ENCODE data around the gene USP12. TPM values are rescaled to one million over a fixed set of nuclear protein-coding genes. Genes with fewer than 3 reads are reported as not detected.

Gene USP12
- total RNA-seq, 2 experiments from 2014 or later: 9.9 to 27.6 TPM

GRCh38 chr13:27130979-27131623 lies 40.5 kb downstream of the USP12 start:
- H2AFZ ChIP-seq (ENCODE audit: low read length): no peak overlapping the region
- H3K9me2 ChIP-seq (ENCODE audit: insufficient read depth, low read length): no peaks in the 10 kb centered on the region
- peaks cover 48% of the 10 kb centered on the region for H3K79me2 ChIP-seq (ENCODE audit: insufficient read depth, low read depth, low read length)
- no peak overlapping the region for H3K4me2 ChIP-seq (ENCODE audit: low read length)
- no peaks in the 10 kb centered on the region for H3K4me1 ChIP-seq (ENCODE audit: insufficient read depth, low read length, poor library complexity, severe bottlenecking)
- H3K27ac ChIP-seq (ENCODE audit: low read depth, low read length, poor library complexity, severe bottlenecking): no peak overlapping the region
- H3K4me3 ChIP-seq (ENCODE audit: low read depth, low read length, poor library complexity, severe bottlenecking): no peak overlapping the region
- no peaks in the 10 kb centered on the region; the same call in 1 of the 2 replicates for H4K20me1 ChIP-seq (ENCODE audit: insufficient read depth, low read length)
- CTCF ChIA-PET (ENCODE audit: unreplicated experiment): no interaction called here
- TF ChIP-seq, protein P1, sequence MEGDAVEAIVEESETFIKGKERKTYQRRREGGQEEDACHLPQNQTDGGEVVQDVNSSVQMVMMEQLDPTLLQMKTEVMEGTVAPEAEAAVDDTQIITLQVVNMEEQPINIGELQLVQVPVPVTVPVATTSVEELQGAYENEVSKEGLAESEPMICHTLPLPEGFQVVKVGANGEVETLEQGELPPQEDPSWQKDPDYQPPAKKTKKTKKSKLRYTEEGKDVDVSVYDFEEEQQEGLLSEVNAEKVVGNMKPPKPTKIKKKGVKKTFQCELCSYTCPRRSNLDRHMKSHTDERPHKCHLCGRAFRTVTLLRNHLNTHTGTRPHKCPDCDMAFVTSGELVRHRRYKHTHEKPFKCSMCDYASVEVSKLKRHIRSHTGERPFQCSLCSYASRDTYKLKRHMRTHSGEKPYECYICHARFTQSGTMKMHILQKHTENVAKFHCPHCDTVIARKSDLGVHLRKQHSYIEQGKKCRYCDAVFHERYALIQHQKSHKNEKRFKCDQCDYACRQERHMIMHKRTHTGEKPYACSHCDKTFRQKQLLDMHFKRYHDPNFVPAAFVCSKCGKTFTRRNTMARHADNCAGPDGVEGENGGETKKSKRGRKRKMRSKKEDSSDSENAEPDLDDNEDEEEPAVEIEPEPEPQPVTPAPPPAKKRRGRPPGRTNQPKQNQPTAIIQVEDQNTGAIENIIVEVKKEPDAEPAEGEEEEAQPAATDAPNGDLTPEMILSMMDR (conservative IDR thresholded peaks at IDR 0.05; ENCODE audit: low read length): no peak
- TF ChIP-seq EZH2phosphoT487 (IDR thresholded peaks at IDR 0.05; ENCODE audit: borderline replicate concordance, low read depth, low read length): no peak
- no peak for DNase-seq (ENCODE audit: low spot score)
- intact Hi-C loops (cut with micrococcal nuclease; ENCODE audit: unreplicated experiment): no loop called here
- POLR2A ChIA-PET: interaction anchor here (0.7 to 1.6 kb wide), 4 partner anchors 9 to 901 kb away, joined by 3 to 8 read pairs (median 4); partner anchors contain the start of gene RPL21
- H3K9me3 ChIP-seq (ENCODE audit: low read length): peaks cover 27% of the 10 kb centered on the region
- no TSS peak for BruUV-seq (replicated peaks)
- H3K36me3 ChIP-seq (ENCODE audit: insufficient read depth, low read length): peaks cover 12% of the 10 kb centered on the region

DNA sequence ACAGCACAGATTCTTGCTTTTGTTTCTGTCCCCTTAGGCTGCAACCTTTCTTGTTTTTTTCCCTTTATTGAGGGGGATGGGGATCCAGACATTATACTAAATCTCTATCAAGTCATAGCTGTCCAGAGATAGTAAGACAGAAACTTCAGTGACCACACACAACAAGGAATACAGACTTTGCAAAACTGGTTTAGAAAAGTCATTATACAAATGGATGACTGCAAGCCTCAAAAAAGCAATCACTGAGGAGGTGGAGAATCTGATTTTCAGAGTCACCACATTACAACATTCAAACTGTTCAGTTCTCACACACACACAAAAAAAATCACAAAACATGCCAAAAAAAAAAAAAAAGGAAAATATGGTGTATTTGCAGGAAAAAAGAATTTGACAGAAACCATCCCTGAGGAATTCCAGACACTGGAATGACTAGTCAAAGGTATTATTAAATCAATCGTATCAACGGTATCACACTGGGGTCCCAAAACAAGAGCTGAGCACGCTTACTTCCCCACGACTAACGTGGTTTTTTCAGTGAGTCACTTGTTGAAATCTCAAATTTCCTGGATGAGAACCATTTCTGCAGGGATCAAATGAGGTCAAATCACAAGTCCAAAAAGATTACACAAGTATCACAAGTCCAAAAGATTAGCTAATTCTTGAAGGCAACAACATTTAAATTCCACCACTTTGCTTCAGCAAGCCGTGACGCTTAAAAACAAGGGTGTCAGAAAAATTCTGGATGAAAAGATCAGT lies 41.2 kb downstream of the USP12 start:
- Histone ChIP-seq H3K9me3 (ENCODE audit: low read length) (peaks cover 31% of the 10 kb centered on the region), H4K20me1 (ENCODE audit: insufficient read depth, low read length) (no peaks in the 10 kb centered on the region), H2AFZ (ENCODE audit: low read length) (no peak overlapping the region), H3K79me2 (ENCODE audit: insufficient read depth, low read depth, low read length) (peaks cover 48% of the 10 kb centered on the region), H3K9me2 (ENCODE audit: insufficient read depth, low read length) (no peaks in the 10 kb centered on the region), H3K4me3 (ENCODE audit: low read depth, low read length, poor library complexity, severe bottlenecking) (no peak overlapping the region), H3K4me1 (ENCODE audit: insufficient read depth, low read length, poor library complexity, severe bottlenecking) (no peaks in the 10 kb centered on the region), H3K27ac (ENCODE audit: low read depth, low read length, poor library complexity, severe bottlenecking) (no peak overlapping the region), H3K36me3 (ENCODE audit: insufficient read depth, low read length) (peaks cover 19% of the 10 kb centered on the region), H3K4me2 (ENCODE audit: low read length) (no peak overlapping the region)
- intact Hi-C loops (cut with micrococcal nuclease; ENCODE audit: unreplicated experiment): no loop called here
- POLR2A ChIA-PET: interaction anchor here (0.7 to 1.6 kb wide), 7 partner anchors 10 to 902 kb away, joined by 3 to 8 read pairs (median 3); partner anchors contain the start of gene RPL21
- no peak for DNase-seq (ENCODE audit: low spot score)
- BruUV-seq (replicated peaks): no TSS peak
- CTCF ChIA-PET (ENCODE audit: unreplicated experiment): no interaction called here
- no peak for TF ChIP-seq EZH2phosphoT487 (IDR thresholded peaks at IDR 0.05; ENCODE audit: borderline replicate concordance, low read depth, low read length)
- TF ChIP-seq, protein P1 (conservative IDR thresholded peaks at IDR 0.05; ENCODE audit: low read length): no peak
